PFSK-1 (cell line): ENCODE results near the gene CSPG4.

Experiments used
- FOXP2 ChIP-seq: optimal IDR thresholded peaks from 2 replicates; pipeline ENCODE3; 2011; ENCODE audit warnings: borderline replicate concordance, control low read depth, inconsistent platforms; ENCODE audit not compliant: insufficient read depth; ENCODE audit errors: extremely low read length, extremely low read depth
- POLR2AphosphoS5 ChIP-seq: IDR thresholded peaks from 2 replicates; pipeline ENCODE4 v1.6.1; 2012; ENCODE audit warnings: low read depth, mild to moderate bottlenecking, control low read depth, low read length, moderate library complexity
- SIN3A ChIP-seq: IDR thresholded peaks from 2 replicates; pipeline ENCODE4 v1.6.1; 2012; ENCODE audit warnings: mild to moderate bottlenecking, low read length, moderate library complexity, borderline replicate concordance; ENCODE audit not compliant: insufficient read depth
- TAF1 ChIP-seq: IDR thresholded peaks from 2 replicates; pipeline ENCODE4 v1.6.1; 2012; ENCODE audit warnings: low read length, control low read depth, borderline replicate concordance; ENCODE audit not compliant: insufficient read depth
- TF ChIP-seq, protein P1 (sequence below), 2 experiments: IDR thresholded peaks; 2 replicates each; pipeline versions ENCODE4 v1.6.1 to v1.8.0; 2011 to 2012; ENCODE audit warnings: low read depth in 2 of 2, low read length in 2 of 2, control low read depth in 1 of 2, inconsistent platforms in 1 of 2, mild to moderate bottlenecking in 1 of 2, moderate library complexity in 1 of 2; ENCODE audit not compliant: insufficient read depth in 1 of 2

Gene CSPG4

DNA sequence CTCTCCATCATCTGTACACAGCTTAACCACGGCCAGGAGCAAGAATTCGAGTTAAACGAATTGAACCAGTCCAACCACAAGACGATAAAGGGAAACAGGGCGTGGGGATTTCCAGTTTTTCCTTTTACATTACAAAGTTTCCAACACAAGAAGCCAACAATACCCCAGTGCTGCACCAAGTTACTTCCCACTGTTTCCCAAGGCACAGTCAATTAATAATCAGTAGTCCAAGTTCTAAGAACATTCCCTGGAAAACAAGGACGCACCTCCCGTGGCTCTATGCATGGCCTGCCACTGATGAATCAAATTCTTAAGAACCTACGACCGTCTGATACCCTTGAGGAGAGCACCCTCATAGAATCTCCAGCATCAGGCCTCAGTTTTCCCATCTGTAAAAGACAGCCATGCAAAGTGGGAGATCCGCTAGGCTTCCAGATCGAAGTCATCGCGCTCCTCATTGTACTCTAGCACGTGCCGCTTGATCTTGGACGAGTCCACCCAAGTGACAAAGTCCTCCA lies 73.4 kb downstream of the CSPG4 start:
- TF ChIP-seq, protein P1, sequence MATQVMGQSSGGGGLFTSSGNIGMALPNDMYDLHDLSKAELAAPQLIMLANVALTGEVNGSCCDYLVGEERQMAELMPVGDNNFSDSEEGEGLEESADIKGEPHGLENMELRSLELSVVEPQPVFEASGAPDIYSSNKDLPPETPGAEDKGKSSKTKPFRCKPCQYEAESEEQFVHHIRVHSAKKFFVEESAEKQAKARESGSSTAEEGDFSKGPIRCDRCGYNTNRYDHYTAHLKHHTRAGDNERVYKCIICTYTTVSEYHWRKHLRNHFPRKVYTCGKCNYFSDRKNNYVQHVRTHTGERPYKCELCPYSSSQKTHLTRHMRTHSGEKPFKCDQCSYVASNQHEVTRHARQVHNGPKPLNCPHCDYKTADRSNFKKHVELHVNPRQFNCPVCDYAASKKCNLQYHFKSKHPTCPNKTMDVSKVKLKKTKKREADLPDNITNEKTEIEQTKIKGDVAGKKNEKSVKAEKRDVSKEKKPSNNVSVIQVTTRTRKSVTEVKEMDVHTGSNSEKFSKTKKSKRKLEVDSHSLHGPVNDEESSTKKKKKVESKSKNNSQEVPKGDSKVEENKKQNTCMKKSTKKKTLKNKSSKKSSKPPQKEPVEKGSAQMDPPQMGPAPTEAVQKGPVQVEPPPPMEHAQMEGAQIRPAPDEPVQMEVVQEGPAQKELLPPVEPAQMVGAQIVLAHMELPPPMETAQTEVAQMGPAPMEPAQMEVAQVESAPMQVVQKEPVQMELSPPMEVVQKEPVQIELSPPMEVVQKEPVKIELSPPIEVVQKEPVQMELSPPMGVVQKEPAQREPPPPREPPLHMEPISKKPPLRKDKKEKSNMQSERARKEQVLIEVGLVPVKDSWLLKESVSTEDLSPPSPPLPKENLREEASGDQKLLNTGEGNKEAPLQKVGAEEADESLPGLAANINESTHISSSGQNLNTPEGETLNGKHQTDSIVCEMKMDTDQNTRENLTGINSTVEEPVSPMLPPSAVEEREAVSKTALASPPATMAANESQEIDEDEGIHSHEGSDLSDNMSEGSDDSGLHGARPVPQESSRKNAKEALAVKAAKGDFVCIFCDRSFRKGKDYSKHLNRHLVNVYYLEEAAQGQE (IDR thresholded peaks at IDR 0.05; ENCODE audit: insufficient read depth in 1 of 2, low read depth in 2 of 2, low read length in 2 of 2) = no peak
- TF ChIP-seq POLR2AphosphoS5 = no peak
- no peak for TF ChIP-seq SIN3A
- TF ChIP-seq TAF1 = no peak
- TF ChIP-seq FOXP2 = no peak

DNA sequence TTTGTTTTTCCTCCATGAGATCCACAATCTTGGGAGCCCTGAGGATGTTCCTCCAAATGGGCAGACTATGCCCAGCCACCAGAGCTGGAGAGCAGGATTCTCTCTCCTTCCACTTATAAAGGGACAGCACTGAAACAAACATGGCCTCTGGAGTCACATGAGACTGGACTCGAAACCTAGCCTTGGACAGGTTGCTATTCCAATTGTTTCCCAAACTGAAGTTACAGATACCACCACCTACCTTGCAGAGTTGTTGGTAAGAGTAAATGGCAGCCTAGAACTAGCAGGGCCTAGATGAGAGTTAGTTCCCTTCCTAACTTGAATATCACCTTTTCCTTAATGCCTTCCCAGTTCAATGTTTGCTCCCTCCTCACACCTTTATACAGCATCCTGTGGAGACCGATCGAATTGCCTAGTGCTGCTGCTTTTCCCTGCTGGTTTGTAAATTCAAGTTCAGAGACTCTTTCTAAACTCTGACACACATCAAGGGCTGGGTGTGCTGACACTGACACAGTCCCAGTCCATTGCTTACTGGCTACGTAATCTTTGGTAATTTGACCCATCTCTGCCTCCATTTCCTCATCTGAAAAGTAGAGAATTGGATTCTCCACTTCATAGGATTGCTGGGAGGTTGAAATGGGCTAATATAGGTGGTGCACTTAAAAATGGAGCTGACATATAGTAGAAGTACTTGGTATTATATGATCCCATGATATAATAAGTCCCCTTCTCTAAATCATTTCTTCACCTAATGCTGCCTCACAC lies 75.2 kb downstream of the CSPG4 start:
- TF ChIP-seq FOXP2 (no peak), SIN3A (no peak), TAF1 (no peak), POLR2AphosphoS5 (no peak)
- TF ChIP-seq, protein P1 (IDR thresholded peaks at IDR 0.05; ENCODE audit: insufficient read depth in 1 of 2, low read depth in 2 of 2, low read length in 2 of 2) = no peak

DNA sequence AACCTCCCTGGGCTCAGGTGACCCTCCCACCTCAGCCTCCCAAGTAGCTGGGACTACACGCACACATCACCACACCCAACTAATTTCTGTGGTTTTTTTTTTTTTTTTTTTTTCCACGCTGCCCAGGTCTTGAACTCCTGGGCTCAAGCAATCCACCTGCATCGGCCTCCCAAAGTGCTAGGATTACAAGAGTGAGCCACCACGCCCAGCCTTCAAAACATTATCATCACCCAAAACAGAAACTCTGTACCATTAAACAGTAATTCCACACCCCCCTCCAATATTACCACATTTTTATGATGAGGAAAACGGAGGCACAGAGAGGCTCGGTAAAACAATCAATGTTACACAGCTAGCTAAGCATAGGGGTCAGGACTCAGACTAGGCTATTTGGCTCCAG lies 76.6 kb downstream of the CSPG4 start:
- TF ChIP-seq FOXP2 (no peak), POLR2AphosphoS5 (no peak), TAF1 (no peak), SIN3A (no peak)
- TF ChIP-seq, protein P1 (IDR thresholded peaks at IDR 0.05; ENCODE audit: insufficient read depth in 1 of 2, low read depth in 2 of 2, low read length in 2 of 2) = no peak

DNA sequence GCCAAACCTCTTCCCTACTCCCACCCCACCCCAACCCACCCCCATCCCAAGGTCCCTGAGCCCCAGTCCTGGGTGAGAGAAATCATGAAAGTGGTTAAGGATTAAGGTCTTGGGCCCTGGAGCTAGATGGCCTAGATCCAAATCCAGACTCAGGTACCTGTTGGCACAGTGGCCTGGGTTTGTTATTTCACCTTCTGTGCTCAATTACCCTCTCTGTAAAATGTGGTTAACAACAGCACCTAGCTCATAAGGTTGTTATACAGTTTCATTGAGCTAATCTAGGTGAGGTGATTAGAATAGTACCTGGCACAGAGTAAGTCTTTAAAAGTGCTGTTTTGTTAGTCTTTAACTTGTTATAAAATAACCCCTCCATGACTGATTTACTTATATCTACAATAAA lies 80.7 kb downstream of the CSPG4 start:
- TF ChIP-seq FOXP2 (no peak), TAF1 (no peak), POLR2AphosphoS5 (no peak), SIN3A (no peak)
- TF ChIP-seq, protein P1 (IDR thresholded peaks at IDR 0.05; ENCODE audit: insufficient read depth in 1 of 2, low read depth in 2 of 2, low read length in 2 of 2) = no peak
